Cerebellar nuclear complex (tissue), 1 donor: Measurements from ENCODE around the gene ZFAND4.
"Not testable (repeated sequence)": the region's sequence is repeated elsewhere in the genome, so short reads cannot be mapped to it uniquely, and the experiment has no call there.

ENCODE experiments used
- DNase-seq, 2 experiments: peaks; one replicate each; lab custom pipeline; 2025; lab: John Stamatoyannopoulos, UW

ZFAND4 gene

GRCh38 chr10:45640941-45641340 lies 31.6 kb downstream of the ZFAND4 start:
- DNase-seq = no peak

- DNase-seq = no peak
Observed at GRCh38 chr10:45640049-45640448, 32.5 kb downstream of the ZFAND4 start.

- DNase-seq = no peak
Observed at GRCh38 chr10:45627412-45628048, 45.0 kb downstream of the ZFAND4 start.

- no peak for DNase-seq
Observed at GRCh38 chr10:45625879-45626278, 46.7 kb downstream of the ZFAND4 start.

- no peak for DNase-seq
Observed at GRCh38 chr10:45624724-45625123, 47.8 kb downstream of the ZFAND4 start.

GRCh38 chr10:45614869-45615268 lies 57.7 kb downstream of the ZFAND4 start:
- no peak for DNase-seq

GRCh38 chr10:45612741-45613140 lies 59.8 kb downstream of the ZFAND4 start:
- no peak for DNase-seq

GRCh38 chr10:45608052-45608451 lies 64.5 kb downstream of the ZFAND4 start:
- no peak for DNase-seq

GRCh38 chr10:45607276-45607675 lies 65.3 kb downstream of the ZFAND4 start:
- DNase-seq = no peak

GRCh38 chr10:45602836-45603235 lies 69.7 kb downstream of the ZFAND4 start:
- DNase-seq = no peak

GRCh38 chr10:45602082-45602730 lies 70.4 kb downstream of the ZFAND4 start:
- no peak for DNase-seq

GRCh38 chr10:45601254-45601930 lies 71.2 kb downstream of the ZFAND4 start:
- DNase-seq = not testable (repeated sequence)

GRCh38 chr10:45600337-45601253 lies 72.0 kb downstream of the ZFAND4 start:
- not testable (repeated sequence) for DNase-seq

- no peak for DNase-seq
Observed at GRCh38 chr10:45599646-45600045, 72.9 kb downstream of the ZFAND4 start.

GRCh38 chr10:45599021-45599603 lies 73.5 kb downstream of the ZFAND4 start:
- DNase-seq = no peak

- no peak for DNase-seq
Observed at GRCh38 chr10:45596526-45596925, 76.0 kb downstream of the ZFAND4 start.

GRCh38 chr10:45594276-45595157 lies 78.1 kb downstream of the ZFAND4 start:
- DNase-seq = peak; percentile 41 to 66

GRCh38 chr10:45593938-45594275 lies 78.7 kb downstream of the ZFAND4 start:
- no peak for DNase-seq

GRCh38 chr10:45592926-45593325 lies 79.6 kb downstream of the ZFAND4 start:
- DNase-seq = no peak

- no peak for DNase-seq
Observed at GRCh38 chr10:45592432-45592831, 80.1 kb downstream of the ZFAND4 start.

- no peak for DNase-seq
Observed at GRCh38 chr10:45591280-45591679, 81.3 kb downstream of the ZFAND4 start.
